PFSK-1 (cell line): Measurements from ENCODE around the gene MAN2B2.

Experiments used
- FOXP2 ChIP-seq: optimal IDR thresholded peaks from 2 replicates; pipeline ENCODE3; 2011; ENCODE audit warnings: borderline replicate concordance, control low read depth, inconsistent platforms; ENCODE audit not compliant: insufficient read depth; ENCODE audit errors: extremely low read length, extremely low read depth
- POLR2AphosphoS5 ChIP-seq: IDR thresholded peaks from 2 replicates; pipeline ENCODE4 v1.6.1; 2012; ENCODE audit warnings: low read depth, mild to moderate bottlenecking, control low read depth, low read length, moderate library complexity
- SIN3A ChIP-seq: IDR thresholded peaks from 2 replicates; pipeline ENCODE4 v1.6.1; 2012; ENCODE audit warnings: mild to moderate bottlenecking, low read length, moderate library complexity, borderline replicate concordance; ENCODE audit not compliant: insufficient read depth
- TAF1 ChIP-seq: IDR thresholded peaks from 2 replicates; pipeline ENCODE4 v1.6.1; 2012; ENCODE audit warnings: low read length, control low read depth, borderline replicate concordance; ENCODE audit not compliant: insufficient read depth
- TF ChIP-seq, protein P1 (sequence below), 2 experiments: IDR thresholded peaks; 2 replicates each; pipeline versions ENCODE4 v1.6.1 to v1.8.0; 2011 to 2012; ENCODE audit warnings: low read depth in 2 of 2, low read length in 2 of 2, control low read depth in 1 of 2, inconsistent platforms in 1 of 2, mild to moderate bottlenecking in 1 of 2, moderate library complexity in 1 of 2; ENCODE audit not compliant: insufficient read depth in 1 of 2

Gene MAN2B2

DNA sequence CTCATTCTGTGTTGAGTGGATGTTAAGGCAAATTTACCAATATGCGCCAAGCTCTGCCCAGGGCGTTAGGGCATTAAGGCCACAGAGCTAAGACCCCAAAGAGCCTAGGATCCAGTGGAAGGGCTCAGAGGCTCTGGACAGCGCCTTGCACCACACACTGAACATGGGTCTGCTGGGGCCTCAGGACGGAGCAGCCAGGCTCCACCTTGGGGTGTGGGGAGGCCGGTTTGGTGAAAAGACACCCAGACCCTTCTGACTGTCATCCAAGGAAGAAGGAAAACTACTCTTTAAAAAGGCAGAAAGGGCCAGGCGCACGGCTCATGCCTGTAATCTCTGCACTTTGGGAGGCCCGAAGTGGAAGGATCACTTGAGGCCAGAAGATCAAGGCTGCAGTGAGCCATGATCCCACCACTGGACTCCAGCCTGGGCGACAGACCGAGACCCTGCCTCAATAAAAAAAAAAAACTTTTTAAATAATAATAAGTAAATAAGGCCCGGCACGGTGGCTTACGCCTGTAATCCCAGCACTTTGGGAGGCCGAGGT is 64.2 kb downstream of the MAN2B2 start:
- TF ChIP-seq, protein P1, sequence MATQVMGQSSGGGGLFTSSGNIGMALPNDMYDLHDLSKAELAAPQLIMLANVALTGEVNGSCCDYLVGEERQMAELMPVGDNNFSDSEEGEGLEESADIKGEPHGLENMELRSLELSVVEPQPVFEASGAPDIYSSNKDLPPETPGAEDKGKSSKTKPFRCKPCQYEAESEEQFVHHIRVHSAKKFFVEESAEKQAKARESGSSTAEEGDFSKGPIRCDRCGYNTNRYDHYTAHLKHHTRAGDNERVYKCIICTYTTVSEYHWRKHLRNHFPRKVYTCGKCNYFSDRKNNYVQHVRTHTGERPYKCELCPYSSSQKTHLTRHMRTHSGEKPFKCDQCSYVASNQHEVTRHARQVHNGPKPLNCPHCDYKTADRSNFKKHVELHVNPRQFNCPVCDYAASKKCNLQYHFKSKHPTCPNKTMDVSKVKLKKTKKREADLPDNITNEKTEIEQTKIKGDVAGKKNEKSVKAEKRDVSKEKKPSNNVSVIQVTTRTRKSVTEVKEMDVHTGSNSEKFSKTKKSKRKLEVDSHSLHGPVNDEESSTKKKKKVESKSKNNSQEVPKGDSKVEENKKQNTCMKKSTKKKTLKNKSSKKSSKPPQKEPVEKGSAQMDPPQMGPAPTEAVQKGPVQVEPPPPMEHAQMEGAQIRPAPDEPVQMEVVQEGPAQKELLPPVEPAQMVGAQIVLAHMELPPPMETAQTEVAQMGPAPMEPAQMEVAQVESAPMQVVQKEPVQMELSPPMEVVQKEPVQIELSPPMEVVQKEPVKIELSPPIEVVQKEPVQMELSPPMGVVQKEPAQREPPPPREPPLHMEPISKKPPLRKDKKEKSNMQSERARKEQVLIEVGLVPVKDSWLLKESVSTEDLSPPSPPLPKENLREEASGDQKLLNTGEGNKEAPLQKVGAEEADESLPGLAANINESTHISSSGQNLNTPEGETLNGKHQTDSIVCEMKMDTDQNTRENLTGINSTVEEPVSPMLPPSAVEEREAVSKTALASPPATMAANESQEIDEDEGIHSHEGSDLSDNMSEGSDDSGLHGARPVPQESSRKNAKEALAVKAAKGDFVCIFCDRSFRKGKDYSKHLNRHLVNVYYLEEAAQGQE (IDR thresholded peaks at IDR 0.05; ENCODE audit: insufficient read depth in 1 of 2, low read depth in 2 of 2, low read length in 2 of 2) = no peak
- TF ChIP-seq FOXP2 = no peak
- TF ChIP-seq TAF1 = no peak
- TF ChIP-seq SIN3A = no peak
- TF ChIP-seq POLR2AphosphoS5 = no peak

DNA sequence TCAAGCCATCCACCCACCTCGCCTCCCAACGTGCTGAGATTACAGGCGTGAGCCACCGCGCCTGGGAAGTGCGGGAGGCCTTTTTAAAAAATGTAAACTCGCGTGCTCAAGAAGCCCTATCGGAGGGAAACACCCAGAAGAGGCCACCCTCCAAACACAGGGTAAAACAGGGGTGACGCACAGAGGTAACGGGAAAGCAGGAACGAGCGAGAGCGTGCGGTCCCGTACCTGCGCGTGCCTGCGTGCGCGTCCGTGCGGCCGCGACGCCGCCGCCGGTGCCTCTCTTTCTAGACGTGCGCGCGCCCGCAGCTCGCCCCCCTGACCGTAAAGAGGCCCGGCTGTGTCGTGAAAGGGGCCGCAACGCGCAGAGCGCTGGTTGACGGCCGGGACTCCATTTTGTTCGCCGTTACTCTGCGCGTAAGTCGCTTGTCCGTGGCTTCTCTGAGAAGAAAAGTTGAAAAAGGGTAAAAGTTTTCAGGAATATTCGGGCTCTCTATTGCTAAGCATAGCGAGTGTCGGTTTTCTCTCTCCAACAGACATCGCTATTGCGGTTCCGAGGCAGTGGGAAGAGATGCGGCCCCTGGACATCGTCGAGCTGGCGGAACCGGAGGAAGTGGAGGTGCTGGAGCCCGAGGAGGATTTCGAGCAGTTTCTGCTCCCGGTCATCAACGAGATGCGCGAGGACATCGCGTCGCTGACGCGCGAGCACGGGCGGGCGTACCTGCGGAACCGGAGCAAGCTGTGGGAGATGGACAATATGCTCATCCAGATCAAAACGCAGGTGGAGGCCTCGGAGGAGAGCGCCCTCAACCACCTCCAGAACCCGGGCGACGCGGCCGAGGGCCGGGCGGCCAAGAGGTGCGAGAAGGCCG is 65.5 kb downstream of the MAN2B2 start, which contains the start of gene MRFAP1:
TSS of gene MRFAP1 (plus strand) at position 394 of the 872 bp plus-strand sequence. CDS start at position 572, 178 bp downstream.
- TF ChIP-seq SIN3A (peak; percentile 86; the same call in 1 of the 2 replicates), FOXP2 (peak; percentile 93), POLR2AphosphoS5 (peak; percentile 94), TAF1 (peak; percentile 98)
- TF ChIP-seq, protein P1 (IDR thresholded peaks at IDR 0.05; ENCODE audit: insufficient read depth in 1 of 2, low read depth in 2 of 2, low read length in 2 of 2) = peak in 1 of 2 experiments; percentile 61; a peak in 1 of 4 replicates

DNA sequence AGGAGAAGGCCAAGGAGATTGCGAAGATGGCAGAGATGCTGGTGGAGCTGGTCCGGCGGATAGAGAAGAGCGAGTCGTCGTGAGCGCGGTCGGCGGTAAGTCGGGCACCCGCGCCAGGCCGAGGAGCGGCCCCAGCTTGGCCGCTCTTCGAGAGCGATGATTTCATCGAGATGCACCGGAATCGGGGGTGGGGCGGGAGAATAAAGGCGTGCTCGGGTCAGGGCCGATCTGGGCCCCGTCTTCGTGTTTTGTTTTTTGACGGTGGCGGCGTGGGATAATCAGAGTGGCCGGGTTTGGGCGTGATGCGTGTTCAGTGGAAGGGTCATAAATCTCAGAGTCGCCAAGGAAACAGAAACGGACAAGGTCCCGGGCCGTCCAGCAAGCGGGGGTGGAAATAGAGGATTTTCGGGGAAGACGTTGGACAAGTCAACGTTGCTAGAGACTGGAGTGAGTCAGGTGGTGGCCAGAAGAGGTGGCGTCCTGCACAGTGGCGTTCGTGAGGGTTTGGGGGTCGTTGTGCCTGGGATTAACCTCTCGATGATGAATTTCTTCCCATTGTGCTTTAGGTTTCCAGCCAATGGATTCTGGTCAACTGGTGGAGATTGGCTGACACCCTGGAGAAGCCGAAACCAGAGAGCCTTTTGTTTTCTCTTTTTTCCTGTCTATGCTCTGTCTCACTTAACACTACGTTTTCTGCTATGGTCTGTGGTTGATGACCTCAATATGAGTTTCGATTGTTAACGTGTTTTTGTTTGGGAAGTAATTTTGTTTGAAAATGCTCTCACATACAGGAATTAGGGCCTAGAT is 66.4 kb downstream of the MAN2B2 start:
- TF ChIP-seq SIN3A (no peak), POLR2AphosphoS5 (no peak), TAF1 (no peak)

DNA sequence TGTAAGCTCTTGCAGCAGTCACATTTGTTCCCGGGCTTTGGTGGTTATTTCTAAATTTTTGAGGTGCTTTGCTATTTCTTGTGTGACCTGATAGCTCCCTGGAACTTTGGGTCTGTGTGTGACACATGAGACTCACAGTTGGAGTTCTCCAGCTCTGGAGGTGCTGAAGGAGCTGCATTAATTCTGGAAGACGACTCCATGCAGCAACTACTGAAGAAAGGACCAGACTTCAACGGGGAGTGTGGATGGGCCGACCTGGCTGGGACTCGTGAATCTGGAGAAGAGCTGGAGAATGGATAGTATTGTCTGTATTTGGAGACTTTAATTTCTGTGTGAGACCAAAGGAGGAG is 67.0 kb downstream of the MAN2B2 start:
- no peak for TF ChIP-seq SIN3A
- TF ChIP-seq TAF1 = no peak
- TF ChIP-seq, protein P1 (IDR thresholded peaks at IDR 0.05; ENCODE audit: insufficient read depth in 1 of 2, low read depth in 2 of 2, low read length in 2 of 2) = peak in 1 of 2 experiments; percentile 72; a peak in 1 of 4 replicates

DNA sequence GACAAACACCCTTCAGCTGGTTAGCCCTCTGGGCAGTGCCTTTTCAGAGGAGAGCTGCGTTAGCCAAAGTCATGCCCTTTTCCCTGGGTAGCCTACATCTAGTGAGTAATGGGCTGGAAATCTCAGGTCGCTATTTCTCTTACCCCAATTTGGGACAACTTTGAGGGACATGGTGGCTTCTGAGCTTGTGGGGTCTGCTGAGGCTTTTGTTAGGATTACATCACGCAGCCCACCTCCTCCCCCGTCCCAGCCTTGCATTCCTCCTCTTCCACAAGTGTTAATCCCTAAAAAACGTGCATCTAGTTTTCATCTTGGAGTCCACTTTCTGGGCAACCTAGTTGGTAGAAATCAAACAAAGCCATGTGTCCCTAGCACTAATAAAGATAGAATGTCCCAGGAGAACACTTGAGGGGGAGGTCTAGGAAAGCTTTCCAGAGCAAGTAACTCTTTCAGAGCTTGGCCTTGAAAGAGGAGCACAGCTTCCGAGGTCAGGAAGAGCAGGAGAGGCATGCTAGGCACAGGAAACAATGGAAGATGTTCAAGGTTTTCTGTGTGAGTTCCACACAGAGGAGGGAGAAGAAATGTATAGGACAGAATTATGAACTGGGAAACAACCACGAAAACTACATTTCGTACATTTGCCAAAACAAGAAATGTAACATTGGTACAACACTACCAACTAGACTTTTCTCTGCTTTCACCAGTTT is 68.3 kb downstream of the MAN2B2 start:
- peak; percentile 32 for TF ChIP-seq POLR2AphosphoS5
- no peak for TF ChIP-seq FOXP2
